Glomerular visceral epithelial cell (primary cell): ENCODE measurements around the gene CCDC182.

Source experiments
- DNase-seq: peaks from one replicate; pipeline ENCODE4 v3.0.0-alpha.2; 2016; ENCODE audit errors: extremely low spot score

Gene CCDC182

DNA sequence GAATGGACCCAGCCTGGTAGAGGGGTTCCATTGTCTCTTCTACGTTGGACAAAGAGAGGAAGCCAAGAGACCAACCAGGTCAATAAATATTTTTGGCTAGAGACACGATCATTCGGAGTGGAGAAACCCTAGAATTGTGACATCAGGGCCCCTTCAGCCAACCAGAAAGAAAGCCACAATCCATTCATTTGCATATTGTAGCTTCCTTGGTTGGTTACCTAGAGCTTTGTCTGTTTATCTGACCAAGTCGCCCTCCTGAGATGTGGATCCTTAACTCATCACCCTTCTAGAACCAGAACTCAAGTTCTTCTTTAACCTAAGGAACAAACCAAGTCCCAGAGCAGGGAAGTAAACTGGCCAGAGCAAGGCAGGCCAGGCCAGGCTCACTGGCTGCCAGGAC is at the start of gene CCDC182:
Gene CCDC182, minus strand, starts transcription at position 58 of the 400 bp plus-strand sequence. Its CDS starts 27 bp downstream, at position 31.
- DNase-seq = no peak

GRCh38 chr17:57794841-57795240 is 49.7 kb upstream of the CCDC182 start:
- no peak for DNase-seq

GRCh38 chr17:57788725-57789124 is 43.6 kb upstream of the CCDC182 start:
- DNase-seq = no peak

DNA sequence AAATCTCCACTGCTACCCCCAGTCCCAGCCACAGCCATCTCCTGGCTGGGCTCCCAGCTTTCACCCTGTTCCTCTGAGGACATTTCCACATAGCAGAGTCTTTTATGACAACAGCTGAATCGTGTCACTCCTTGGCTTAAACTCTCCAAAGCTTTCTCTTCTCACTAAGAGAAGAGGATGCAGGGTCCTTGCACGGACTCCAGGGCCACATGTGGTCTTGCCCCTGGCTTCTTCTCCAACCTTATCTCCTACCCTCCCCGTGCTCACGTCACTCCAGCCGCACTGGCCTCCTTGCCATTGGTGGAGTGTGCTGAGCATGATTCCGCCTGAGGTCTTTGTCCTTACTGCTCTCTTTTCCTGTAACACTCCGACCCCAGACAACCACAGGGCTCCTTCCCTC is 39.9 kb upstream of the CCDC182 start:
- DNase-seq = no peak

GRCh38 chr17:57784226-57784895 is 39.3 kb upstream of the CCDC182 start:
- DNase-seq = no peak

GRCh38 chr17:57783338-57783742 is 38.2 kb upstream of the CCDC182 start:
- peak; percentile 49 for DNase-seq

DNA sequence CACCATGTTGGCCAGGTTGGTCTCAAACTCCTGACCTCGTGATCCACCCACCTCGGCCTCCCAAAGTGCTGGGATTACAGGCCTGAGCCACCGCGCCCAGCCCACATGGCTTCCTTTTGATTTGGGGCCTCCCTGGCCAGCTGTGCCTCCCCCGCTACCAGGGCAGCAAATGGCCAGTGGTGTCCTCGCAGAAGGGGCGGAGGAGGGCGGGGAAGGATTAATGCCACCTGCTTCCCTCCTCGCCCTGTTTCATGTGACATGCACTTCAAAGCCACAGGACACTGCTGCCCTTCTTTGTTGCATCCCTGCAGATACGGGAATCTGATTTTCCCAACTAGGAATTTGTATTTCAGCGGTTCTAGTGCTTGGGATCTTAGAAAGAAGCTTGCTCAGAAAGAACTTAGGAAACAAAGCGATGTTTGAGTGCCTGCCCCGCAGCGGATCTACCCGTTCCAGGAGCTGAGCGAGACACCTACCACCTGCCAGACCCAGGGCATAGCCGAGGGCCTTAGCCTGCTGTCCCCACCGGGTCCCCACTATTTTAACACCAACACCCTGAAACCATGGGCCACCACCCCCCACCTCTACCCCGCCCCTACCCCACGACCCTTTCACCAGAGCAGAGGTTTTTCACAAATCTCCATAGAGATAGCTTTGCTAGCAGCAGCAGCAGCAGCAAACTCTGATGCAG is 37.7 kb upstream of the CCDC182 start:
- no peak for DNase-seq

- DNase-seq = no peak
Observed at GRCh38 chr17:57782062-57782490, 37.0 kb upstream of the CCDC182 start.

DNA sequence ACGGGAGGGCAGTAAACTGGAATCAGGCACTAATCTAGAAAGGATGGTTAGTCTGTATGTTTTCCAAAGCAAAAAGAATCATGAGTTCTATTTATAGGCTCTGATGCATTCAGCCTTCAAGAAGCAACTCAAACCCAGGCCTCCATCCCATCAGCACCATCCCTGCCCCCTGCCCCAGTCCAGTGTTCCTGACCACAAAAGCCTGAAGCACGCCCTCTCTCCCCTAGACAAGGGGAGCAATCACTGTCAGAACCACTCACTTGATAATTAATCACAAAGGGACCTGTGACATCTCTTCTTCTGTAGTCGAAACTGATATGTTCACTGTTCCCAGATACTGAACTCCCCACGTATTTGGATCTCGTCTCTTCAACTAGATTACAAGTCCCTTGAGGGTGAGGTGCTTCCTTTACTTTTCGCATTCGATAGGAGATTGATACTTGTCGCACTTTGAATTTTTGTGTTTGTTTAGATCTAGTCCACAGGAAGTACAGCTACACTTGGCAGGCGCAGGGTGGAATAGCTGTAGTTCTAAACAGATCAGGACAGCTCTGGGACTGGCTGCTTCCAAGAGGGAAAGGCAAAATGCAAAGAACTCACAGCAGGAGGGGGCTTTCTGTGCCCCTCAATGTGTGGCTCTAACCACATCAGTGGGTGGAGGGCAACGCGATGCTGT is 36.4 kb upstream of the CCDC182 start:
- DNase-seq = no peak

DNA sequence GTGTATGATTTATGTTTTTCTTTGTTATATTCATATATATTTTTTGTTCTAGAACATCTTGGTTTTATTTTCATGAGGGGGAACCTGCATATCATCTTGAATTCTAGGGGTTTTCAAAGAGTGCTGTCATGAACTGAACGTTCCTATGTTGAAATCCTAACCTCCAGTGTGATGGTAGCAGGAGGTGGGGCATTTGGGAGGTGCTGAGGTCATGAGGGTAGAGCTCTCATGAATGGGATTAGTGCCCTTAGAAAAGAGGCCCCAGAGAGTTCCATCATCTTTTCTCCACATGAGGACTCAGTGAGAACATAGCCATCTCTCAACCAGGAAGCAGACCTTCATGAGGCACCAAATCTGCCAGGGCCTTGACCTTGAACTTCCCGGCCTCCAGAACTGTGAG is 34.6 kb upstream of the CCDC182 start:
- no peak for DNase-seq

GRCh38 chr17:57778306-57778705 is 33.2 kb upstream of the CCDC182 start:
- no peak for DNase-seq

DNA sequence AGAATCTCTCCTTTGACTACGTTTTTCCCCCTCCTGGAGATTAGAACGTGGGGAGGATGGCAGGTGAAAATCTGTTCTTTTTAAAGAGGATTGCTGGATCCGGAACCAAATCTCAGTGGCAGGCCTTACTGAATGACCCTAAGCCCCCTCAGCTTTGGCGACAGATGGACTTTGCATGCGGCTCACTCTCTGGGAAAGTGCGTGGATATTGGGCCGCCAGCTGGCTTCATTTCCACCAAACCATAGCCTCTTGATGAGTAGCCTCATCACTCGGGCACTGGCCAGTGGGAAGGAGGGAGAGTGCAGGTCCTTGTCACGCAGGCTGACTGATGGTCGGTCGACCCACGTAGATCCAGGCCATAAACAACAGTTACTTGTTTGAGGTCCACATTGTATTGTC is 31.3 kb upstream of the CCDC182 start:
- DNase-seq = no peak

DNA sequence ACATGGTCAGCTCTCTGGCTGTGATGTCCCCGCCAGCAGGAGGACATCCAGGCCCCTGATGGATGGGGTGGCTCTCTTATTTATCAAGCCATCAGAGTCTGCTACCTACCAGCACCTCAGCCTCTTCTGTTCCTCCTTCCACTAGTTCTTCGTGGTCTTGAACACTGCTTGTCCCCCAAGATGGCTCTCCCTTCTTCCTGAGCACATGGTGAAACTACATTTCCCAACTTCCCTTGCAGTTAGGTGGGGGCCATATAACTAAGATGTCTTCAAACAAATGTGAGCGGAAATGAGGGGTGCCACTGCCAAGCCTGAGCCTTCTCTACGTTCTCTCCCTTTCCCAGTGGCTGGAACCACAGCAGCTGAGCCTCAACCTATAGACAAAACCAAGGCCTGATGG is 29.8 kb upstream of the CCDC182 start:
- no peak for DNase-seq

- no peak for DNase-seq
Observed at GRCh38 chr17:57773557-57773956, 28.5 kb upstream of the CCDC182 start.

DNA sequence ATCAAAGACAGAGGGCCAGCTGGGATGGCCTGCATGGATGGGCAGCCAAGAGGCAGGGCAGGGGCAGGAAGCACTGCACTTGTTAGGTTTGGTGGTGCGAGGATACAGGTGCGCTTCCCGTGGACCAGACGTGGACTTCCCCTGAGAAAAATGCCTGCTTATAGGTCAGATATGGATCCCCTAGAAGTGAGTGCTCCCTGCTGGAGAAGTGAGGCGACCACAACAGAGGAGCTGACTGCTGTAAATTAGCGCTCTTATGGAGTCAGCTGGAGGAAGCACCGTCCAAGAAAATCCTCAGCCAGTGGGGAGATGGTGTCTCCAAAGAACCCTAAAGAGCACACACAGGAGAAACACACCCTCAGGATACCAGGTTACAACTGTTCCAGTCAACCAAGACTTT is 27.7 kb upstream of the CCDC182 start:
- DNase-seq = no peak

GRCh38 chr17:57767561-57767960 is 22.5 kb upstream of the CCDC182 start:
- DNase-seq = no peak

- DNase-seq = no peak
Observed at GRCh38 chr17:57766318-57766943, 21.3 kb upstream of the CCDC182 start.

DNA sequence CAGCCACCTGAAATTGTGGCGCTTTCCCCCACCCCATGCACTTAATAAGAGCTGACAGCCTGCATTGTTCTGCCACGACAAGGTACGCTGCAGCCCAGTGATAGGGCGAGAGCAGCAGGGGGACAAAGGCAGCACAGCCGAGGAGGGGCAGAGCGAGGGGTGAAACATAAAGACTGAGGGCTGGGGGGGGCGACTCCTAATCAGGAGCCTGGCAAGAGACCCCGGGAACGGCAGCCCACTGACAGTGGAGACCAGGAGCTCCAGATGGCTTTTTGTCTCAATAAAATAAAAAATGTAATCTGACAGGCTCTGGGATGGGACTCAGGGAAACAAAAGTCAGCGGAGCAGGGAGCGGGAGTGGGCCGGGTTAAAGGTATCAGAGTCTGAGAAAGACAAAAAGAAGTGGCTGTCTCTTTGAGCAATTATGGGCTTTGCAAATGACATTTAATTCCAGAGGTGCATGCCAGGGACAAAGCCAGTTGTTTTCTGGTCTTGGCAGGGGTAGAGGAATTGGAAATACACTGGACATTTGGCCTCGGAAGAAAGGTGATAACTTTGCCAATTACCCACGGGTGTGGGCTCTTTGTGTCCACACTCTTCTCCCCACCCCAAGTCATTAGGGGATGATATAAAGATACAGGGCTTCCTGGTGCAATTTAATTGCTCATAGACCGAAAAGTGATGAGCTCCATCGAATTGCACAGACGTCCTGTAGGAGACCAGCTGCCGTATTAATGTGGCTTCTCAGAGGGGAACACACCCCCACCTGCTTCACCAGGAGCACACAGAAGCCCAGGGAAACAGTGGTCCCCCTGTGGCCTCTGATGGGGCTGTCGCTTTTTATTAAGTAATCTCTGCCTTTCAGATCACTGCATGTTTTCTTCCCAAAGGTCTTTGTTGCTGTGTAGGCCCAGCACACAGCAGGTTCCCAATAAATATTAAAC is 17.6 kb upstream of the CCDC182 start:
- no peak for DNase-seq

DNA sequence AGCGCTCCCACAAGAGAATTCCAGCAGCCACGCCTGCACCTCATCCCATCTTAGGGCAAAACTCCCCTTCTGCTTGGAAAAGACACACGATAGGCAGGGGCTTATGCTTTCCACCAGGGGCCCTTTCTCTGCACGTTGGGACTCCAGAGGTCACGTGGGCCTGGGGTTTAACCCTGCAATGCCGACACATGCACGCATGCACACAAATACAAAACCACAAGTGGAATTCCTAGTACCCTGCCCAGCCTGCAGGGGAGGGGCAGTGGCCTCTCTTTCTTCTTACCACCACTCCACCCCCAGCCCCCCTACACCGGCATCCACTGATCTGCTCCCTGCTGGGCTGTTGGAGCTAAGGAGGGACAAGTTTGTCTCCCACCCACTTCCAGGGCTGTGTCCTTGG is 16.8 kb upstream of the CCDC182 start:
- no peak for DNase-seq

GRCh38 chr17:57760046-57760445 is 14.9 kb upstream of the CCDC182 start:
- DNase-seq = no peak

DNA sequence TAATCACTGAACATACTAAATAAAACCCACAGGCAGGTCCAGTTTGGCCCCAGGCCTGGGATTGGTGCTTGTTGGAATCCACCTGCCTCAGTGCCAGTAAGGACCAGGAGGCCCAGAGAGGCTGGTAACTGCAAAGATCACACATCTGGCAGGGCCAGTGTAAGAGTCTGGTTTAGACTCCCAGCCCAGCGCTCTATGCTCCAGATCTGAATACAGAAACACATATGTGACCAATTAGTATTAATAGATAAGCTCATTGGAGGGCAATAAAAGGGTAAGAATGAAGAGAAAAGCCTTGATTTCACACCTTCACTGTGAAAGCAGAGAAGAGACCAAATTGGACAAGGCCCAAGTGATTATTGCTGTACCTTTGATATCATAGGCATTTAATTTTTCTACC is 13.6 kb upstream of the CCDC182 start:
- DNase-seq = no peak
